H1 (cell line): Measurements from ENCODE around the gene TCFL5. TPM values are rescaled to one million over a fixed set of nuclear protein-coding genes. Genes with fewer than 3 reads are reported as not detected.

Experiments used
- CTCF ChIA-PET: fragments of 300-600 bp; sonication (Branson Sonifier 250); formaldehyde crosslinking; loops from one replicate; lab custom pipeline; 2021; ENCODE audit not compliant: partially characterized antibody; lab: Charles Lee
- POLR2A ChIA-PET: fragments of 300-600 bp; sonication (Branson Sonifier 250); formaldehyde crosslinking; loops from one replicate; lab custom pipeline; 2021; ENCODE audit warnings: inconsistent platforms; ENCODE audit not compliant: partially characterized antibody; lab: Charles Lee
- DNase-seq, 2 experiments: peaks; one replicate each; pipeline versions ENCODE4 v3.0.0 to v3.0.0-alpha.2; 2010 to 2022; ENCODE audit warnings: low spot score in 2 of 2, low read depth in 1 of 2, mixed read lengths in 1 of 2
- FAIRE-seq: peaks from 2 replicates; lab custom pipeline; 2011; peaks lifted over from hg19 to GRCh38; lab: Jason Lieb, UNC
- H2AFZ ChIP-seq: 2 replicates; pipeline ENCODE4 v1.8.1; 2012; ENCODE audit warnings: low read length, inconsistent platforms
- H2AK5ac ChIP-seq: 2 replicates; pipeline ENCODE4 v1.6.1; 2013; ENCODE audit warnings: low read depth, low read length
- H2BK120ac ChIP-seq: replicated peaks from 2 replicates; pipeline ENCODE3; 2013; ENCODE audit warnings: low read depth, low read length, inconsistent platforms
- H2BK12ac ChIP-seq: 2 replicates; pipeline ENCODE4 v1.6.1; 2013; ENCODE audit warnings: low read depth, low read length
- H2BK15ac ChIP-seq: 2 replicates; pipeline ENCODE4 v1.6.1; 2013; ENCODE audit warnings: low read length
- H2BK20ac ChIP-seq: 2 replicates; pipeline ENCODE4 v1.6.1; 2013; ENCODE audit warnings: low read length
- H2BK5ac ChIP-seq: 2 replicates; pipeline ENCODE4 v1.6.1; 2013; ENCODE audit warnings: low read depth, low read length
- H3K14ac ChIP-seq: 2 replicates; pipeline ENCODE4 v1.6.1; 2013; ENCODE audit warnings: inconsistent platforms; ENCODE audit not compliant: insufficient read length
- H3K18ac ChIP-seq: 2 replicates; pipeline ENCODE4 v1.6.1; 2013; ENCODE audit warnings: low read length; ENCODE audit errors: extremely low read depth
- H3K23ac ChIP-seq: 2 replicates; pipeline ENCODE4 v1.6.1; 2013; ENCODE audit warnings: inconsistent platforms; ENCODE audit not compliant: insufficient read length
- H3K23me2 ChIP-seq: 2 replicates; pipeline ENCODE4 v1.6.1; 2013; ENCODE audit warnings: low read depth, low read length
- H3K27ac ChIP-seq: 2 replicates; pipeline ENCODE4 v1.6.1; 2011; ENCODE audit warnings: low read depth, low read length, inconsistent platforms
- H3K27me3 ChIP-seq, 4 experiments: replicated peaks in 1 of 4; 1 replicate in 1 of 4; 2 replicates in 3 of 4; pipeline versions ENCODE4 v1.6.1 to v1.8.1; 2011 to 2013; ENCODE audit warnings: low read length in 3 of 4, mild to moderate bottlenecking in 3 of 4, inconsistent platforms in 2 of 4, mixed read lengths in 2 of 4, moderate library complexity in 1 of 4; ENCODE audit not compliant: control insufficient read depth in 3 of 4, insufficient read depth in 3 of 4; ENCODE audit errors: extremely low read depth in 1 of 4
- H3K36me3 ChIP-seq, 4 experiments: 2 replicates each; pipeline versions ENCODE4 v1.6.1 to v1.8.1; 2011 to 2013; ENCODE audit warnings: mild to moderate bottlenecking in 4 of 4, low read length in 3 of 4, moderate library complexity in 2 of 4, control low read depth in 1 of 4, inconsistent platforms in 1 of 4; ENCODE audit not compliant: insufficient read depth in 4 of 4, control insufficient read depth in 2 of 4
- H3K4ac ChIP-seq: replicated peaks from 2 replicates; pipeline ENCODE3; 2013; ENCODE audit warnings: low read length, low read depth, mixed read lengths, inconsistent platforms; ENCODE audit not compliant: insufficient read length
- H3K4me1 ChIP-seq, 4 experiments: replicated peaks in 1 of 4; 1 replicate in 1 of 4; 2 replicates in 3 of 4; pipeline versions ENCODE4 v1.6.1 to v1.8.1; 2011 to 2013; ENCODE audit warnings: low read length in 3 of 4, inconsistent platforms in 2 of 4, mixed read lengths in 1 of 4; ENCODE audit not compliant: insufficient read depth in 4 of 4, control insufficient read depth in 3 of 4
- H3K4me2 ChIP-seq, 2 experiments: 2 replicates each; pipeline versions ENCODE4 v1.6.1 to v1.8.1; 2011 to 2013; ENCODE audit warnings: low read depth in 2 of 2, low read length in 2 of 2, control low read depth in 1 of 2, inconsistent platforms in 1 of 2, mild to moderate bottlenecking in 1 of 2; ENCODE audit not compliant: insufficient read depth in 1 of 2
- H3K4me3 ChIP-seq, 4 experiments: fragments of 200-600, 300-600 bp in 1 of 4; sonication (generic), shearing (Covaris generic), sonication (Bioruptor Twin) in 1 of 4; 2 replicates each; pipeline versions ENCODE4 v1.5.1 to v1.8.1; 2011 to 2016; ENCODE audit warnings: low read length in 4 of 4, low read depth in 3 of 4, control low read depth in 2 of 4, inconsistent platforms in 2 of 4, mild to moderate bottlenecking in 2 of 4, mixed read lengths in 1 of 4, moderate library complexity in 1 of 4; ENCODE audit not compliant: insufficient read depth in 2 of 4; ENCODE audit errors: extremely low read depth in 1 of 4
- H3K56ac ChIP-seq: replicated peaks from 2 replicates; pipeline ENCODE3; 2013; ENCODE audit warnings: low read depth, mild to moderate bottlenecking, mixed read lengths, low read length, inconsistent platforms; ENCODE audit not compliant: insufficient read length
- H3K79me1 ChIP-seq: 2 replicates; pipeline ENCODE4 v1.6.1; 2013; ENCODE audit warnings: low read depth, low read length, control low read depth
- H3K79me2 ChIP-seq, 2 experiments: 2 replicates each; pipeline versions ENCODE4 v1.6.1 to v1.8.1; 2012 to 2013; ENCODE audit warnings: low read length in 2 of 2, mild to moderate bottlenecking in 2 of 2, inconsistent platforms in 1 of 2; ENCODE audit not compliant: insufficient read depth in 2 of 2, control insufficient read depth in 1 of 2
- H3K9ac ChIP-seq, 4 experiments: replicated peaks in 1 of 4; 1 replicate in 1 of 4; 2 replicates in 3 of 4; pipeline versions ENCODE4 v1.6.1 to v1.8.1; 2011 to 2013; ENCODE audit warnings: low read depth in 3 of 4, low read length in 3 of 4, control low read depth in 2 of 4, mild to moderate bottlenecking in 2 of 4, moderate library complexity in 2 of 4, inconsistent platforms in 1 of 4; ENCODE audit errors: extremely low read depth in 1 of 4
- H3K9me3 ChIP-seq, 2 experiments: 2 replicates each; pipeline versions ENCODE4 v1.6.1 to v1.8.1; 2012 to 2013; ENCODE audit warnings: mild to moderate bottlenecking in 2 of 2, moderate library complexity in 2 of 2, control low read depth in 1 of 2, inconsistent platforms in 1 of 2, low read depth in 1 of 2, low read length in 1 of 2, mixed read lengths in 1 of 2; ENCODE audit not compliant: insufficient read depth in 2 of 2
- H4K20me1 ChIP-seq, 2 experiments: replicated peaks in 1 of 2; 2 replicates each; pipeline versions ENCODE3 to v1.8.1; 2011 to 2013; ENCODE audit warnings: inconsistent platforms in 2 of 2, low read length in 2 of 2, mild to moderate bottlenecking in 1 of 2; ENCODE audit not compliant: insufficient read depth in 2 of 2, control insufficient read depth in 1 of 2
- H4K5ac ChIP-seq: 2 replicates; pipeline ENCODE4 v1.6.1; 2013; ENCODE audit warnings: low read length, low read depth, mixed read lengths, inconsistent platforms; ENCODE audit not compliant: insufficient read length
- H4K8ac ChIP-seq: 2 replicates; pipeline ENCODE4 v1.8.0; 2013; ENCODE audit warnings: mild to moderate bottlenecking, moderate library complexity, low read length, inconsistent platforms; ENCODE audit not compliant: insufficient read depth; ENCODE audit errors: extremely low read depth
- H4K91ac ChIP-seq: replicated peaks from 2 replicates; pipeline ENCODE3; 2013; ENCODE audit warnings: low read length, mixed read lengths, inconsistent platforms; ENCODE audit not compliant: insufficient read length
- CHD1 ChIP-seq: IDR thresholded peaks from 2 replicates; pipeline ENCODE4 v1.6.1; 2012; ENCODE audit warnings: low read depth, low read length, improper control_type of control experiment
- FOSL1 ChIP-seq: IDR thresholded peaks from 2 replicates; pipeline ENCODE4 v1.6.1; 2011; ENCODE audit warnings: mild to moderate bottlenecking, low read depth, low read length, moderate library complexity; ENCODE audit not compliant: insufficient read depth
- KDM1A ChIP-seq: fragments of 200-600, 300-600 bp; sonication (generic); IDR thresholded peaks from 2 replicates; pipeline ENCODE4 v1.7.1; 2016; ENCODE audit warnings: mild to moderate bottlenecking, low read length, borderline replicate concordance
- MAFK ChIP-seq: IDR thresholded peaks from 2 replicates; pipeline ENCODE4 v1.6.1; 2012; ENCODE audit warnings: low read depth, mild to moderate bottlenecking, improper control_type of control experiment, low read length
- NANOG ChIP-seq: IDR thresholded peaks from 2 replicates; pipeline ENCODE4 v1.6.1; 2011; ENCODE audit warnings: low read length, low read depth, mild to moderate bottlenecking, inconsistent platforms; ENCODE audit not compliant: insufficient read depth, poor library complexity, severe bottlenecking
- RBBP5 ChIP-seq: IDR thresholded peaks from 2 replicates; pipeline ENCODE4 v1.7.1; 2012; ENCODE audit warnings: low read depth, mild to moderate bottlenecking, inconsistent platforms, low read length, moderate library complexity, borderline replicate concordance
- TAF7 ChIP-seq: optimal IDR thresholded peaks from 2 replicates; pipeline ENCODE3; 2011; ENCODE audit warnings: low read depth, mild to moderate bottlenecking, inconsistent platforms, low read length, moderate library complexity, borderline replicate concordance
- TEAD4 ChIP-seq: IDR thresholded peaks from 2 replicates; pipeline ENCODE4 v1.6.1; 2012; ENCODE audit warnings: low read depth, low read length, inconsistent platforms, mixed read lengths
- ZNF274 ChIP-seq: IDR thresholded peaks from 2 replicates; pipeline ENCODE4 v1.7.0; 2012; ENCODE audit warnings: low read length, borderline replicate concordance; ENCODE audit errors: extremely low read depth
- WGBS, 2 experiments: shearing (Covaris generic) in 1 of 2; methylation state at CpG; one replicate each; pipeline versions ENCODE4 v1.1.6 to v1.1.7; 2013 to 2015; ENCODE audit warnings: low lambda C conversion rate in 2 of 2, mixed read lengths in 2 of 2, inconsistent platforms in 1 of 2, low coverage in 1 of 2, missing lambda C conversion rate in 1 of 2; ENCODE audit not compliant: insufficient replicate concordance in 2 of 2, insufficient coverage in 1 of 2, insufficient read length in 1 of 2; ENCODE audit errors: extremely low coverage in 1 of 2, missing lambda C conversion rate in 1 of 2; 5-methylcytosine and 5-hydroxymethylcytosine counted together
- polyA plus RNA-seq, 7 experiments: library from polyadenylated mRNA; depleted of rRNA in 3 of 7; stranded (reverse) in 5 of 7; unstranded in 2 of 7; fragments of >200 nt in 5 of 7; fragments of 200-250 nt in 2 of 7; gene quantifications; 1 replicate in 5 of 7; 2 replicates in 1 of 7; 4 replicates in 1 of 7; pipeline versions ENCODE4 v1.2.1 to v1.2.3, GENCODE V29; 2011 to 2013; ENCODE audit warnings: missing spikeins in 2 of 7, mixed read lengths in 2 of 7
- total RNA-seq: library from RNA; stranded (reverse); fragmentation: NEBNext Ultra II Directional; extraction: Animal tissue kit (Norgen Biotek cat#: 25700); gene quantifications from 2 replicates; pipeline ENCODE4 v1.2.1, GENCODE V29; 2021
- TF ChIP-seq, protein P1 (sequence below): IDR thresholded peaks from 2 replicates; pipeline ENCODE4 v1.6.1; 2012; ENCODE audit warnings: inconsistent platforms

Gene TCFL5
- total and polyA plus RNA-seq, 2 of the 8 experiments (the other 6 are each of a cell fraction or from before 2014, with no cell fraction given): 6.2 to 15.0 TPM

DNA sequence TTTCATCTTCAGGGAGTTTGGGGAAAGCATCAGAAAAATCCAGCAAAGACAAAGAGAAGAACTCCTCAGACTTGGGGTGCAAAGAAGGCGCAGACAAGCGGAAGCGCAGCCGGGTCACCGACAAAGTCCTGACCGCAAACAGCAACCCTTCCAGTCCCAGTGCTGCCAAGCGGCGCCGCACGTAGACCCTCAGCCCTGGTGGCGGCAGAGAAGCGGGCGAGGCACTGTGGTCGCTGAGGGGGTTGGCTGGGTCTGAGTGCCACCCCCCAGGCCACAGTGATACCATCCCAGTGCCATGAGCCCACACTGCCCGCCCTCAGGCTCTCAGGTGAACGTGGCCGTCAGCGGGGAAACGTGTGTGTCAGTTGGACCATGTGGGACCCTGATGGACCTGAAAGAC lies 62.2 kb downstream of the TCFL5 start:
- FAIRE-seq: no peak
- CTCF ChIA-PET: interaction anchor here (0.6 to 6.2 kb wide), 3 partner anchors 7 to 16 kb away, joined by 3 to 37 read pairs (median 3); no protein-coding TSS in a partner anchor
- TF ChIP-seq, protein P1, sequence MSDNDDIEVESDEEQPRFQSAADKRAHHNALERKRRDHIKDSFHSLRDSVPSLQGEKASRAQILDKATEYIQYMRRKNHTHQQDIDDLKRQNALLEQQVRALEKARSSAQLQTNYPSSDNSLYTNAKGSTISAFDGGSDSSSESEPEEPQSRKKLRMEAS: no peak
- TF ChIP-seq RBBP5 (no peak), MAFK (no peak), KDM1A (no peak), TAF7 (no peak), CHD1 (no peak), NANOG (no peak), ZNF274 (no peak), TEAD4 (no peak), FOSL1 (no peak)

More for the DNA sequence above, 62.2 kb downstream of the TCFL5 start:
- H4K20me1 ChIP-seq: peaks cover 0 to 15% of the 10 kb centered on the region in 2 experiments
- 97% methylated on average over 19 of the region's 19 CpGs; no CpG with 5 or more reads in 1 of the 2 experiments for WGBS, 2 experiments
- peaks cover 7% of the 10 kb centered on the region; the same call in 1 of the 2 replicates for H3K23me2 ChIP-seq
- DNase-seq: no peak
- H3K27me3 ChIP-seq: peaks cover 0 to 22% (median 14%) of the 10 kb centered on the region in 4 experiments; a peak in 5 of 7 replicates
- H3K4me1 ChIP-seq: peaks cover 0 to 8% (median 1%) of the 10 kb centered on the region in 4 experiments; a peak in 2 of 7 replicates
- no peak overlapping the region for H2BK15ac ChIP-seq
- H4K5ac ChIP-seq: no peak overlapping the region
- H3K23ac ChIP-seq: no peak overlapping the region
- H3K79me1 ChIP-seq: no peaks in the 10 kb centered on the region
- no peak overlapping the region for H3K4ac ChIP-seq
- H2BK12ac ChIP-seq: no peak overlapping the region
- H2BK120ac ChIP-seq: no peak overlapping the region
- H3K56ac ChIP-seq: no peak overlapping the region
- no peak overlapping the region for H2AFZ ChIP-seq
- no peak overlapping the region; the same call in 1 of the 2 replicates for H2BK5ac ChIP-seq
- peaks cover 2 to 26% (median 9%) of the 10 kb centered on the region in 4 experiments; a peak in 4 of 8 replicates for H3K36me3 ChIP-seq
- H3K4me2 ChIP-seq: no peak overlapping the region
- H4K91ac ChIP-seq: no peak overlapping the region
- H3K14ac ChIP-seq: no peak overlapping the region
- no peaks in the 10 kb centered on the region for H3K9me3 ChIP-seq
- no peaks in the 10 kb centered on the region for H3K79me2 ChIP-seq
- POLR2A ChIA-PET: interaction anchor here (1.3 kb wide), 1 partner anchor 16 kb away, joined by 4 read pairs; no protein-coding TSS in a partner anchor
- H2BK20ac ChIP-seq: no peak overlapping the region
- H3K27ac ChIP-seq: no peak overlapping the region
- no peak overlapping the region for H3K18ac ChIP-seq
- no peak overlapping the region for H4K8ac ChIP-seq
- H2AK5ac ChIP-seq: no peak overlapping the region
- H3K9ac ChIP-seq: no peak overlapping the region
- H3K4me3 ChIP-seq: no peak overlapping the region
